Left cardiac atrium (tissue), 4 donors: ENCODE results near the gene POPDC2. TPM values are rescaled to one million over a fixed set of nuclear protein-coding genes. Genes with fewer than 3 reads are reported as not detected.
A peak's percentile ranks its signal among the peaks of the same experiment; 100 is the strongest.

ENCODE experiments used
- ATAC-seq, 2 donors: fragments of 200-7000 bp; cut with Tn5 transposase; one replicate each; pipeline ENCODE4 v1.9.1; 2020; ENCODE audit warnings: mild to moderate bottlenecking in 2 of 2, moderate library complexity in 2 of 2
- DNase-seq: peaks from one replicate; pipeline ENCODE4 v3.0.0-alpha.2; 2020
- intact Hi-C, 2 donors: fragments of 100-400 bp; cut with DNase I; formaldehyde crosslinking; loops; one replicate each; pipeline versions ENCODE4 v1.14.1 to v1.15.1; 2022 to 2023
- total RNA-seq, 2 donors: library from RNA; stranded (reverse); fragmentation: NEBNext Ultra II Directional; extraction: Animal tissue kit (Norgen Biotek cat#: 25700); gene quantifications; one replicate each; pipeline ENCODE4 v1.2.1, GENCODE V29; 2021
- donor health status: DM: no; HTN: yes; CAD: no.
- donor health status: DM: no; HTN: yes; CAD: no; lungs with severe emphysema.
- donor health status: DM: yes; HTN: yes; CAD: no.
- donor health status: Dilated cardiomyopathy.

POPDC2 gene
- total RNA-seq, 2 donors from 2014 or later = 383 to 677 TPM

DNA sequence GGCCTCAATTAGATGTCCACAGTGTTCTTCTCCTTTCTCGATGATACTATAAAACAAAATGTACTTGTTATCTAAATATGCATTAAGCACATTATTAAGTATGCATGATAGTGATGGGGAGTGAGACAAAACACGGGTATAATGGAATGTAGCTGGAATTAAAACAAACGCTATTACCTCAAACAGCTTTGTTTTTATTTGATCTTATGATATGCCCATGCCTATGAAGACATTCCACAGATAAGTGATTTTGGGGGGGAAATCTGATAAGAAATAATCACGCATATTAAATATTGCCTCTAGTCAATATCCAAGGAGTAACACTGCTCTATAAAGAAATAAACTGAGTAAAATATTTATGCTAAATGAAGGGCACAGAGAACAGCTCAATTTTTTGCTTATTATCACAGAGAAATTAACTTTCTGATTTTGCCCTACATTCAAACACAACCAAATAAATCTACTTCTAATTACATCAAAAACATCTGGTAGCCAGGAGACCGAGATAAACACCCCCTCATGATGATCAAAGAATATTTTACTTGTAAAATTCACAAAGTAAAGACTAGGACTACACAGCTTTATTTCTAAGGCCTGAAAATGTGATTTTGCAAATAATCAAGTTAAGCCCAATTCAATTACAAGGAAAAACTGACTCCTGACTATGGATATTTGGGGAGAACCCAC lies 14.9 kb upstream of the POPDC2 start:
- intact Hi-C loops = loop anchor here in 1 of 2 donors (5.0 kb wide), 2 partner anchors 93 to 178 kb away; partner anchors contain the start of gene TIMMDC1
- DNase-seq = no peak
- ATAC-seq = no peak

- ATAC-seq (no peak), DNase-seq (no peak)
- intact Hi-C loops = loop anchor here in 1 of 2 donors (5.0 kb wide), 1 partner anchor 37 kb away; no protein-coding TSS in a partner anchor
Measured at GRCh38 chr3:119673875-119674274, 13.5 kb upstream of the POPDC2 start.

DNA sequence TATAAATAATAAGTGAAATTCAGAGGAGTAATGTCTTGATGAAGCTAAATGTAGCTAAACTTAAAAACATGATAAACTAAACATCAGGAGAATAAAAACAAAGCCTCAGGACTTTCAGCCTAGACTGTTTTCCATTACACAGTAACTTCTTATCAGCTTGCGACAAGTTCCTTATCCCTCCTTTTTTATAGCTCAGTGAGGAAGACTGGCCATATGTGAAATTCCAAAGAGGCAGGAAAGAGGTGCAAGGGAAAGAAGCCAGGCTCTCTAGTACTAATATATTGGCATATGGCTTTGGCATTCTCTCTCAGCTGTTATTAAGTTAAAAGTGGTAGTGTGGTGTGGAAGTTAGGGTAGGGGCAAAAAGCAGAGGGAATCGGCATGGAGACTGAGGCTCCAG lies 12.4 kb upstream of the POPDC2 start:
- intact Hi-C loops = loop anchor here in 1 of 2 donors (5.0 kb wide), 1 partner anchor 35 kb away; no protein-coding TSS in a partner anchor
- ATAC-seq (no peak), DNase-seq (no peak)

- no peak for DNase-seq
- ATAC-seq = peak in 1 of 2 donors; percentile 41
- intact Hi-C loops = loop anchor here in 1 of 2 donors (5.0 kb wide), 1 partner anchor 33 kb away; no protein-coding TSS in a partner anchor
Measured at GRCh38 chr3:119669906-119670570, 9.6 kb upstream of the POPDC2 start.

GRCh38 chr3:119665954-119666559 lies 5.7 kb upstream of the POPDC2 start:
- intact Hi-C loops = no loop called here
- DNase-seq = no peak
- ATAC-seq = peak in 1 of 2 donors; percentile 6

- ATAC-seq = peak in 1 of 2 donors; percentile 70
Measured at GRCh38 chr3:119664850-119665379, 4.5 kb upstream of the POPDC2 start.

GRCh38 chr3:119664370-119664769 lies 4.0 kb upstream of the POPDC2 start:
- intact Hi-C loops = no loop called here
- DNase-seq = no peak
- no peak for ATAC-seq

More at GRCh38 chr3:119664850-119665379, 4.5 kb upstream of the POPDC2 start:
- intact Hi-C loops = no loop called here
- DNase-seq = no peak

GRCh38 chr3:119663885-119664284 lies 3.5 kb upstream of the POPDC2 start:
- intact Hi-C loops = no loop called here
- no peak for ATAC-seq
- DNase-seq = no peak

DNA sequence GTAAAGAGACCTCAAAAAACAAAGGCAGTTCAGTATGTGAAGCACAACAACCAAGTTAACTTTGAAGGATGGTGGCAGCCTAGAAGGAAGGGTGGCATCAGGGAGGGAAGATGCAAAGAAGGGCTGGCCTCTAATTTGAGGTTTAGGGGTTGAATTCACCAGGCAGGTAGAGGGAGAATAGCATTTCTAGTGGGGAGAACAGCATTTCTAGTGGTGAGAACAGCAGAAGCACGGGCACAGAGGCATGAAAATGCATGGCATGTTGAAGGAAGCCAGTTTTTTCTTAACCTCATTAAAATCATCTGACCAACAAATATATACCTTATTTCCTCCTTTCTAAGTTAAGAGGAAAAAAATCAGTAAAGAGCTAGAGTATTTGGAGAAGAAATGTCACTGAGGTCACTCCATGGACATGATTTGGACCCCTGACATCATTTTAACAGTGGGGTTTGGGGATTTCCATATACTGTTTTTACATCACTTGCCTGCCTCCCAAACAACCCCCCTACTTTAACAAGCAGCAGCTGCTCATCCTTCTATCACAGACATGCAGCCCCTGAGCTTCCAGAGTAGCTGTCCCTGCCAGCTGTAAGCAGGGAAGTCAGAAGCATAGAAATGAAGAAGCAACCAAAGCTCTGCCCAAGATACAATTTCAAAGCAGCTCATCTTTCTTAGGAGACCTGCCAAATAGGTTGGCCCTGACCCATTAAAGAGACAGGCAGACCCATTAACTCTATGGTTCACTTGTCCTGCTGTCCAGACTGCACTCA lies 2.4 kb upstream of the POPDC2 start:
- ATAC-seq = peak in 1 of 2 donors; percentile 9

DNA sequence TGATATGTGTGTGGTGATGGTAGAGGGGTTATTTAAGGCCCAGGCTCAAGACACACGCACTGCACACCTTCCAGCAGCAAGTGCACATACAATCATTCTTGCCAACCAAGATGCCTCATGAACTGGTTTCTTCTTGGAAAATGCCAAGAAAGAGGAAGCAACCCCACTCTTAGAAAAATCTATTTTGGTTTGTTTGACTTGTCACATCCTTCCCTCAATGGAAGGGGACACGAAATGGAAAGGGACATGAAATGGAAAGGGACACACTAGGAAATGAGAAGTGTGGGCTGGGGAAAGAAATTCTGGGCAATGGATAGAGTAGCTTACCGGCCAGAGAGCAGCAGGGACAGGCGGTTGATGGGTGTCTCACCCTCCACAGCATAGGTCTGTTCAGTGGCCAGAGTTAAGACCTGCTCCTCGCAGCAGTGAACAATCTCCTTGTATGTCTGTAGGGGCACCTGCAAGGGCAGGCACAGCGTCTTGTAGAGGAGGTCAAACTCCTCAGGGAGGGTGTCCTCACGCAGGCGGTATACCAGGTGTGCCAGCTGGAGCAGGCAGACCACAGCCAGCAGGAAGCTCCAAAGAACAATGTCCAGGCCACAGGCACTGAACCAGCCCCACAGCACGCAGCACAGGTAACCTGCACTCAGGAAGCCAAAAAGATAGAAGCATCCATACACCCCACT lies 640 bp downstream of the POPDC2 start:
- intact Hi-C loops = no loop called here
- ATAC-seq (peak; percentile 2 to 14), DNase-seq (no peak)

More for the DNA sequence above, 2.4 kb upstream of the POPDC2 start:
- intact Hi-C loops = no loop called here
- DNase-seq = no peak

- DNase-seq (no peak), ATAC-seq (peak; percentile 10 to 12)
- intact Hi-C loops = no loop called here
Measured at GRCh38 chr3:119658994-119659393, 1.4 kb downstream of the POPDC2 start.

- ATAC-seq (no peak), DNase-seq (no peak)
- intact Hi-C loops = no loop called here
Measured at GRCh38 chr3:119657887-119658702, 2.3 kb downstream of the POPDC2 start.

DNA sequence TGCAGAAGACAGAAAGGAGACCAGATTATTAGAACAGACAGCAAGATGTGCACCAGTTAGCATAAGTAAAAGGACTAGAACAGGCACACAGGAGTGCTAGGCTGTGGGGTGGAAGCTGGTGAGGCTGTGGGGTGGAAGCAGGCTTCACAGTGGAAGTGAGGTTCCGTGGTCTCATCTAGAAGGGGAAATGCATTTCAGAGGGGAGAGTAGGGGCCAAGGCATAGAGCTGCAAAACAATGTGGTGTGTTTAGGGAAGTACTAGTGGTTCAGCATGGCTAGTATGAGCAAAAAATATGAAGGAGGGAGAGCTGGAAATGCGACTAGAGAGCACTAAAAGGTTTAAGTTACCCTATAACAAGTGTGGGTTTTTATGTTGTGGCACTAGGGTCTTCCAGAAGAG lies 6.5 kb downstream of the POPDC2 start:
- ATAC-seq (no peak), DNase-seq (no peak)
- intact Hi-C loops = no loop called here

GRCh38 chr3:119652306-119653033 lies 7.9 kb downstream of the POPDC2 start:
- intact Hi-C loops = no loop called here
- ATAC-seq (peak; percentile 71 to 72), DNase-seq (peak; percentile 58)

DNA sequence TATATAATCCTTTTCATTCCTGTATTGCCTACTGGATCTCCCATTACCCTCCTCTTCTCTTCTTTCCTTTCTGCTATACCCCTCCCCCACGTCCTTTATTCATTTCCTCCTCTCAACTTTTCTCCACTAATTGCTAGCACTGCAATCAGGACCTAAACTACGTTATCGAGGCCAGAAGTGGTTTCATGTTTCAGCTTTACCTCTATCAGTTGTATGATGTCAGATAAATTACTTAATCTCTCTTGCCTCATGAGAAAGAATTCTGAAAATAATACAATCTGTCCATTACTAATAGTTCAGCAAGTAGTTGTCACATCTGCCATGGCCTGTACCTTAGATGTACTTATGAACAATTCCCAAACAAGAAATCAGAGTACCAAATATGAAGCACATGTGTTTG lies 10.6 kb downstream of the POPDC2 start:
- DNase-seq (no peak), ATAC-seq (no peak)
- intact Hi-C loops = no loop called here

GRCh38 chr3:119647843-119648575 lies 12.4 kb downstream of the POPDC2 start:
- intact Hi-C loops = no loop called here
- no peak for ATAC-seq
- DNase-seq = no peak
